HEK293 (cell line): Measurements from ENCODE around the gene MEGF10.

Source experiments
- CTCF ChIA-PET: fragments of 350-600 bp; formaldehyde crosslinking; extraction: SDS; loops from one replicate; lab custom pipeline; 2021; ENCODE audit warnings: antibody characterized with exemption; lab: Yijun Ruan, JAX
- POLR2A ChIA-PET: fragments of 300-600 bp; formaldehyde crosslinking; extraction: SDS; loops from one replicate; lab custom pipeline; 2020; ENCODE audit warnings: antibody characterized with exemption, inconsistent platforms; lab: Yijun Ruan, JAX
- H3K27ac ChIP-seq: fragments of 200-500 bp; sonication (Bioruptor generic); 2 replicates; pipeline ENCODE4 v1.5.1; 2014; ENCODE audit warnings: low read depth, low read length, control low read depth, inconsistent platforms; ENCODE audit errors: extremely low read depth
- H3K36me3 ChIP-seq, 2 experiments: fragments of 200-500 bp in 1 of 2; sonication (Bioruptor generic) in 1 of 2; 1 replicate in 1 of 2; 2 replicates in 1 of 2; pipeline ENCODE4 v1.5.1; 2014 to 2017; ENCODE audit warnings: inconsistent platforms in 2 of 2, low read length in 2 of 2; ENCODE audit not compliant: control insufficient read depth in 2 of 2, insufficient read depth in 1 of 2
- H3K4me1 ChIP-seq: fragments of 200-500 bp; sonication (Bioruptor generic); 2 replicates; pipeline ENCODE4 v1.5.1; 2014; ENCODE audit warnings: mild to moderate bottlenecking, low read length, inconsistent platforms; ENCODE audit not compliant: control insufficient read depth, insufficient read depth
- H3K4me3 ChIP-seq: 2 replicates; pipeline ENCODE4 v1.5.1; 2011; ENCODE audit warnings: low read depth, mild to moderate bottlenecking, control low read depth, low read length, moderate library complexity
- H3K9me3 ChIP-seq: fragments of 200-500 bp; sonication (Bioruptor generic); 2 replicates; pipeline ENCODE4 v1.5.1; 2014; ENCODE audit warnings: low read depth, low read length, inconsistent platforms; ENCODE audit not compliant: control insufficient read depth, insufficient read depth
- GLI4 ChIP-seq: fragments of 450-650 bp; formaldehyde crosslinking; IDR thresholded peaks from 2 replicates; pipeline ENCODE4 v1.5.1; 2016; ENCODE audit warnings: missing biosample characterization, missing genetic modification characterization
- HOXD13 ChIP-seq: sonication (generic); formaldehyde crosslinking; IDR thresholded peaks from 2 replicates; pipeline ENCODE4 v1.8.0; 2022; ENCODE audit warnings: missing genetic modification reagents, borderline replicate concordance
- KLF16 ChIP-seq: fragments of 450-650 bp; formaldehyde crosslinking; IDR thresholded peaks from 2 replicates; pipeline ENCODE4 v1.5.1; 2017; ENCODE audit warnings: missing biosample characterization, missing genetic modification characterization
- PRDM1 ChIP-seq: fragments of 450-650 bp; formaldehyde crosslinking; IDR thresholded peaks from 2 replicates; pipeline ENCODE4; 2016; ENCODE audit warnings: missing biosample characterization, missing genetic modification characterization
- YY1 ChIP-seq: fragments of 450-650 bp; formaldehyde crosslinking; IDR thresholded peaks from 2 replicates; pipeline ENCODE4 v1.5.1; 2018; ENCODE audit warnings: missing biosample characterization, missing genetic modification characterization
- ZBTB1 ChIP-seq: fragments of 450-650 bp; formaldehyde crosslinking; IDR thresholded peaks from 2 replicates; pipeline ENCODE4 v1.5.1; 2016; ENCODE audit warnings: missing biosample characterization, missing genetic modification characterization
- ZNF146 ChIP-seq: fragments of 450-650 bp; formaldehyde crosslinking; IDR thresholded peaks from 2 replicates; pipeline ENCODE4 v1.5.1; 2016; ENCODE audit warnings: missing biosample characterization, missing genetic modification characterization
- ZNF174 ChIP-seq: fragments of 450-650 bp; formaldehyde crosslinking; IDR thresholded peaks from 2 replicates; pipeline ENCODE4 v1.5.0; 2017; ENCODE audit warnings: missing biosample characterization, mild to moderate bottlenecking, missing genetic modification characterization
- ZNF19 ChIP-seq: fragments of 450-650 bp; formaldehyde crosslinking; IDR thresholded peaks from 2 replicates; pipeline ENCODE4; 2016; ENCODE audit warnings: missing biosample characterization, missing genetic modification characterization, low read depth
- ZNF24 ChIP-seq: fragments of 450-650 bp; formaldehyde crosslinking; IDR thresholded peaks from 2 replicates; pipeline ENCODE4 v1.5.1; 2016; ENCODE audit warnings: missing biosample characterization, missing genetic modification characterization
- ZNF335 ChIP-seq: fragments of 450-650 bp; formaldehyde crosslinking; conservative IDR thresholded peaks from 2 replicates; pipeline ENCODE4 v1.5.1; 2016; ENCODE audit warnings: missing biosample characterization, missing genetic modification characterization
- ZNF341 ChIP-seq: fragments of 450-650 bp; formaldehyde crosslinking; IDR thresholded peaks from 2 replicates; pipeline ENCODE4; 2016; ENCODE audit warnings: low read depth, missing biosample characterization, missing genetic modification characterization
- ZNF433 ChIP-seq: fragments of 450-650 bp; formaldehyde crosslinking; IDR thresholded peaks from 2 replicates; pipeline ENCODE4 v1.5.1; 2016; ENCODE audit warnings: missing biosample characterization, missing genetic modification characterization, low read depth
- ZNF623 ChIP-seq: fragments of 450-650 bp; formaldehyde crosslinking; IDR thresholded peaks from 2 replicates; pipeline ENCODE4 v1.5.1; 2016; ENCODE audit warnings: missing biosample characterization, missing genetic modification characterization
- ZNF660 ChIP-seq: fragments of 450-650 bp; IDR thresholded peaks from 2 replicates; pipeline ENCODE4 v1.5.1; 2018; ENCODE audit warnings: missing biosample characterization, mild to moderate bottlenecking, missing genetic modification characterization
- ZNF677 ChIP-seq: fragments of 450-650 bp; IDR thresholded peaks from 2 replicates; pipeline ENCODE4 v1.5.0; 2018; ENCODE audit warnings: missing biosample characterization, mild to moderate bottlenecking, missing genetic modification characterization, moderate library complexity
- ZNF76 ChIP-seq: fragments of 450-650 bp; formaldehyde crosslinking; IDR thresholded peaks from 2 replicates; pipeline ENCODE4; 2016; ENCODE audit warnings: low read depth, missing biosample characterization, missing genetic modification characterization, borderline replicate concordance
- ZNF830 ChIP-seq: fragments of 450-650 bp; IDR thresholded peaks from 2 replicates; pipeline ENCODE4 v1.5.0; 2018; ENCODE audit warnings: missing biosample characterization, missing genetic modification characterization, low read depth, mild to moderate bottlenecking, moderate library complexity
- ZNF843 ChIP-seq: fragments of 450-650 bp; formaldehyde crosslinking; IDR thresholded peaks from 2 replicates; pipeline ENCODE4 v1.5.1; 2016; ENCODE audit warnings: missing biosample characterization, missing genetic modification characterization
- TF ChIP-seq, protein P1 (sequence below): fragments of 450-650 bp; formaldehyde crosslinking; IDR thresholded peaks from 2 replicates; pipeline ENCODE4 v1.5.1; 2016; ENCODE audit warnings: missing biosample characterization, missing genetic modification characterization
- TF ChIP-seq, protein P2 (sequence below): fragments of 450-650 bp; formaldehyde crosslinking; IDR thresholded peaks from 2 replicates; pipeline ENCODE4 v1.5.1; 2016; ENCODE audit warnings: missing biosample characterization, missing genetic modification characterization
- TF ChIP-seq, protein P3 (sequence below): fragments of 450-650 bp; formaldehyde crosslinking; IDR thresholded peaks from 2 replicates; pipeline ENCODE4 v1.5.1; 2016; ENCODE audit warnings: missing biosample characterization, missing genetic modification characterization

Gene MEGF10

DNA sequence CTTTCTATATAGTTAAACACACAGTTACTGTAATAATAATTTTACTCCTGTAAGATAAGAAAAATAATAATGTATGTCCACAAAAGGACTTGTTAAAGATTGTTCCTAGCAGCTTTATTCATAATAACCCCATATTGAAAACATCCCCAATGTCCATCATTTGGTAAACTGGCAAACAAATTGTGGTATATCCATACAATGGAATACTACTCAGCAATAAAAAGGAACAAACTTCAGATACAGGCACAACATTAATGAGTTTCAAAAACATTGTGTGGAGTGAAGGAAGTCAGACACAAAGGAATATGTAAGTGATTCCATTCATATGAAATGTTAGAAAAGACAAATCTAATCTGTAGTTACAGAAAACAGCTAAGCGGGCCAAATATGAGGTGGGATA lies 1.9 kb upstream of the MEGF10 start:
- Histone ChIP-seq H3K9me3 (no peaks in the 10 kb centered on the region), H3K36me3 (no peaks in the 10 kb centered on the region), H3K4me3 (no peak overlapping the region), H3K4me1 (no peaks in the 10 kb centered on the region), H3K27ac (no peak overlapping the region)
- TF ChIP-seq GLI4 (tag by site-specific recombination) (no peak), ZNF146 (tag by site-specific recombination) (peak; percentile 80)
- CTCF ChIA-PET = interaction anchor here (1.1 to 3.1 kb wide), 7 partner anchors 26 to 451 kb away, joined by 3 to 17 read pairs (median 3); no protein-coding TSS in a partner anchor
- POLR2A ChIA-PET = no interaction called here

DNA sequence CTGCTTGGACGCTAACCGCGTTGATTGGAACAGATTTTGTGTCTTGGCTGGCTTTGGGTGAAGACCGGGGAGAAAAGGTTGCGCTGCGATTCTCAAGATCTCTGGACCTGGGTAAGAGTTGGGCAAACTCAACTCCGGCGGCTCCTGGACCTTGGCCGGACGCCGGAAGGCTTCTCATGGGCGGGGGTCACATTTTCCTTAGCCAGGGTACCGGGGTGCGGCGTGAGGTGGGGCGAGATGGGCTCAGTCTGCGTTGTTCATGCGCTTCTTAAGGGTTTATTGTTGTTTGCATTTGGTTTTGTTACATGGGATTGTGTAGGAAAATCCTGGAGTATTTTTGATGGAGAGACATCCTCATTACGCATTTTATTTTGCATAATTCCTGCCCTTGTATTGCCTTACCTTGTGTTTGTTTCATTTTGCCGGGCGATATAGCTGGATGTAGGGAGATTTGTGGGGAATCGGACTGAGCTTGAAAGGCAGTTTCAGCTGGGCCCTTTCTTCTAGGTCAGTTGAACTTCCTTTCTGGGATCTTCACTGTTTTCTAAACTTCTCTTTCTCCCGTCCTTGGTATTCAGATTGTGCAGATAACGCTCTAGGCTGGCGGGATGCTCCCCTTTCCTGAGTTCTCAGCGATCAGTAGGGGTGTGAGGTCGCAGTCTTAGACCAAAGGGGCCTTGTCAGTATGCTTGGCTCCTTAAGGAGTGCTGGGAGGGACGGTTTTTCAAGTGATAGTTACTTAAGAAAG lies 524 bp downstream of the MEGF10 start:
- peak overlapping the region; percentile 50; the same call in 1 of the 2 replicates for H3K27ac ChIP-seq
- H3K36me3 ChIP-seq = no peaks in the 10 kb centered on the region
- peak overlapping the region; percentile 61 for H3K4me3 ChIP-seq
- H3K9me3 ChIP-seq = no peaks in the 10 kb centered on the region
- TF ChIP-seq ZBTB1 (tag by site-specific recombination) (no peak), ZNF24 (tag by site-specific recombination) (no peak), PRDM1 (0 out of 2 replicates have a peak, but pooled peaks have one; percentile 37)
- CTCF ChIA-PET = interaction anchor here (0.9 to 2.9 kb wide), 3 partner anchors 83 to 181 kb away, joined by 3 to 9 read pairs (median 6); no protein-coding TSS in a partner anchor
- POLR2A ChIA-PET = no interaction called here
- H3K4me1 ChIP-seq = no peaks in the 10 kb centered on the region

DNA sequence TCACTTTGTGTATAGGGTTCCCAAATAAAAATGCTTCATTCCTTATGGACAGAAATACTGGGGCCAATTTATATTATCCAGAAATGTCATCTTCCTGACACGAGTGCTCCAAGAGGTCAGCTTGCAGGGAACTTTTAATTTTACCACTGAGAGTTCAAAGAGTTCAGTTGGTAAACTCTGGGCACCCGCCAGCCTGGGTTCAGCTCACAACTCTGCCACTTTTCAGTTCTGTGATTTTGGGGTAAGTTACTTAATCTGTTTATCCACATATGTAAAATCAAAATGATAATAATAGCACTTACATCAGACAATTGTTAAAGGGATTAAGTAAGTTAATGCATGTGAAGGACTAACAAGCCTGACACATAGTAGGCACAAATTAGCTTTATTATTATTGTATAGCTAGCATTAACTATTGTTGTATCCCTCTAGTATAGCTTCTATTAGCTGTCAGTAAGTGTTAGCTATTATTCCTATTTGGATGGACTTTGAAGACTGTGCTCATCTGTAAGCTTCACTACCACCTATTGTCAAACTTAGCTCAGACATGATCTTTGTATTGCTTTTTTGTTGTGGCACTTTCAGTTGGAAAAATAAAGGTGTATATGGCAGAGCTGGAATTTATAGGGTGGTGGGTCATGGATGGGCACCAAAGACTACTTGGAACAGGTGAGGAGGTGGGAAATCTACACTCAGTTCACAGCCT lies 1.6 kb downstream of the MEGF10 start:
- no peak overlapping the region for H3K4me3 ChIP-seq
- H3K9me3 ChIP-seq = no peaks in the 10 kb centered on the region
- H3K4me1 ChIP-seq = no peaks in the 10 kb centered on the region
- ChIA-PET POLR2A (no interaction called here), CTCF (interaction anchor here (0.6 to 2.9 kb wide), 7 partner anchors 20 to 634 kb away, joined by 3 to 9 read pairs (median 5); no protein-coding TSS in a partner anchor)
- no peak overlapping the region for H3K27ac ChIP-seq
- TF ChIP-seq ZNF660 (tag by site-specific recombination) = no peak
- no peak for TF ChIP-seq YY1
- TF ChIP-seq ZNF174 (tag by site-specific recombination) = no peak
- no peak for TF ChIP-seq ZNF341 (tag by site-specific recombination)
- TF ChIP-seq ZNF146 (tag by site-specific recombination) = no peak
- TF ChIP-seq ZNF623 (tag by site-specific recombination) = no peak
- TF ChIP-seq ZNF76 (tag by site-specific recombination) = no peak
- no peak for TF ChIP-seq GLI4 (tag by site-specific recombination)
- no peak for TF ChIP-seq ZNF433 (tag by site-specific recombination)
- TF ChIP-seq, protein P1, sequence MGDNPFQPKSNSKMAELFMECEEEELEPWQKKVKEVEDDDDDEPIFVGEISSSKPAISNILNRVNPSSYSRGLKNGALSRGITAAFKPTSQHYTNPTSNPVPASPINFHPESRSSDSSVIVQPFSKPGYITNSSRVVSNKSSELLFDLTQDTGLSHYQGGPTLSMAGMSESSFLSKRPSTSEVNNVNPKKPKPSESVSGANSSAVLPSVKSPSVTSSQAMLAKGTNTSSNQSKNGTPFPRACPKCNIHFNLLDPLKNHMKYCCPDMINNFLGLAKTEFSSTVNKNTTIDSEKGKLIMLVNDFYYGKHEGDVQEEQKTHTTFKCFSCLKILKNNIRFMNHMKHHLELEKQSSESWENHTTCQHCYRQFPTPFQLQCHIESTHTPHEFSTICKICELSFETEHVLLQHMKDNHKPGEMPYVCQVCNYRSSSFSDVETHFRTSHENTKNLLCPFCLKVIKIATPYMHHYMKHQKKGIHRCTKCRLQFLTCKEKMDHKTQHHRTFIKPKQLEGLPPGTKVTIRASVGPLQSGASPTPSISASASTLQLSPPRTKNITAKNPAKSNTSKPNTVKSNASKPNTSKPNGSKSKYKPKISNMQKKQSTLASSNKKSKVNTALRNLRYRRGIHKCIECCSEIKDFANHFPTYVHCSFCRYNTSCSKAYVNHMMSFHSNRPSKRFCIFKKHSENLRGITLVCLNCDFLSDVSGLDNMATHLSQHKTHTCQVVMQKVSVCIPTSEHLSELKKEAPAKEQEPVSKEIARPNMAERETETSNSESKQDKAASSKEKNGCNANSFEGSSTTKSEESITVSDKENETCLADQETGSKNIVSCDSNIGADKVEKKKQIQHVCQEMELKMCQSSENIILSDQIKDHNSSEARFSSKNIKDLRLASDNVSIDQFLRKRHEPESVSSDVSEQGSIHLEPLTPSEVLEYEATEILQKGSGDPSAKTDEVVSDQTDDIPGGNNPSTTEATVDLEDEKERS (tag by site-specific recombination) = no peak
- TF ChIP-seq ZNF335 (tag by site-specific recombination) = no peak
- TF ChIP-seq ZNF677 (tag by site-specific recombination) = no peak
- TF ChIP-seq ZNF19 (tag by site-specific recombination) = no peak
- TF ChIP-seq ZNF830 (tag by site-specific recombination) = no peak
- TF ChIP-seq KLF16 (tag by site-specific recombination) = no peak
- TF ChIP-seq, protein P2, sequence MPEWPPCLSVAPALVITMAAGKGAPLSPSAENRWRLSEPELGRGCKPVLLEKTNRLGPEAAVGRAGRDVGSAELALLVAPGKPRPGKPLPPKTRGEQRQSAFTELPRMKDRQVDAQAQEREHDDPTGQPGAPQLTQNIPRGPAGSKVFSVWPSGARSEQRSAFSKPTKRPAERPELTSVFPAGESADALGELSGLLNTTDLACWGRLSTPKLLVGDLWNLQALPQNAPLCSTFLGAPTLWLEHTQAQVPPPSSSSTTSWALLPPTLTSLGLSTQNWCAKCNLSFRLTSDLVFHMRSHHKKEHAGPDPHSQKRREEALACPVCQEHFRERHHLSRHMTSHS = no peak
- TF ChIP-seq, protein P3, sequence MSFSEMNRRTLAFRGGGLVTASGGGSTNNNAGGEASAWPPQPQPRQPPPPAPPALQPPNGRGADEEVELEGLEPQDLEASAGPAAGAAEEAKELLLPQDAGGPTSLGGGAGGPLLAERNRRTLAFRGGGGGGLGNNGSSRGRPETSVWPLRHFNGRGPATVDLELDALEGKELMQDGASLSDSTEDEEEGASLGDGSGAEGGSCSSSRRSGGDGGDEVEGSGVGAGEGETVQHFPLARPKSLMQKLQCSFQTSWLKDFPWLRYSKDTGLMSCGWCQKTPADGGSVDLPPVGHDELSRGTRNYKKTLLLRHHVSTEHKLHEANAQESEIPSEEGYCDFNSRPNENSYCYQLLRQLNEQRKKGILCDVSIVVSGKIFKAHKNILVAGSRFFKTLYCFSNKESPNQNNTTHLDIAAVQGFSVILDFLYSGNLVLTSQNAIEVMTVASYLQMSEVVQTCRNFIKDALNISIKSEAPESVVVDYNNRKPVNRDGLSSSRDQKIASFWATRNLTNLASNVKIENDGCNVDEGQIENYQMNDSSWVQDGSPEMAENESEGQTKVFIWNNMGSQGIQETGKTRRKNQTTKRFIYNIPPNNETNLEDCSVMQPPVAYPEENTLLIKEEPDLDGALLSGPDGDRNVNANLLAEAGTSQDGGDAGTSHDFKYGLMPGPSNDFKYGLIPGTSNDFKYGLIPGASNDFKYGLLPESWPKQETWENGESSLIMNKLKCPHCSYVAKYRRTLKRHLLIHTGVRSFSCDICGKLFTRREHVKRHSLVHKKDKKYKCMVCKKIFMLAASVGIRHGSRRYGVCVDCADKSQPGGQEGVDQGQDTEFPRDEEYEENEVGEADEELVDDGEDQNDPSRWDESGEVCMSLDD (tag by site-specific recombination) = no peak
- no peak for TF ChIP-seq HOXD13 (CRISPR knock-in tag)
- no peak for TF ChIP-seq ZNF843
- no peaks in the 10 kb centered on the region for H3K36me3 ChIP-seq
